ENCODE data around the gene DCAF8. TPM values are rescaled to one million over a fixed set of nuclear protein-coding genes. Genes with fewer than 3 reads are reported as not detected.

DCAF8 gene
- total RNA-seq, 2 donors from 2014 or later, result 103 to 121 TPM

DNA sequence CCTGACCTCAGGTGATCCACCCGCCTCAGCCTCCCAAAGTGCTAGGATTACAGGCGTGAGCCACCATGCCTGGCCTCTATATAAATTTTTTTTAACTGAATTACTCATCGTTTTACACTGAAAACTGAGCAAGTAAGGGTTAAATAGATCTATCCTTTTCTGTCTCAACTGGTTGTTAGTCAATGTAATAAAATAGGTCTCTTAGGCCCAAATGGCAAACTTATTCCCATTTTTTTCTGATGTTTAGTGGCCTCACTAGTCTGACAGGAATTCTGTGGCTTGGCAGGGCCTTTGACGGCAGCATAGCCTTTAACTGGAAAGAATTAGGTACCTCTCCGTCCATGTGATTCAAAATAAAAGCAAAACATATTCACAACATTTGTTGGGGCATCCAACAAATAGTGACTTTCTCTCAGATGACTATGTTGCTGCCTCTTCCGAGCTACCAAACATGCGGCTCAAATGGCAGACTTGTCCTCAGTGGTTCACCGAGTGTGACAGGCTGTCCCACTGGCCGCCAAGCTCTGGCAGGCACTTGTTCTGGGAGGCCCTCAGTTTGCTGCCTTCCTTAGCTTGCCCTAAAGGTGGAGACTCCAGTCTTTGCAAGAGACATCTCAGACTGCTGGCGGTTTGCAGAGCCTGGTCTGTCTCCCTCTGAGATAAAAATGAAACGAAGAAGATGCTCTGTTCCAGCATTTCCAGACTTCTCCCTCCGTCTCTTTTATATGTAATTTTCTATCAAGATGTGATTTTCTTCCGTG, 93.6 kb downstream of the DCAF8 start:
- TF ChIP-seq, protein P1, sequence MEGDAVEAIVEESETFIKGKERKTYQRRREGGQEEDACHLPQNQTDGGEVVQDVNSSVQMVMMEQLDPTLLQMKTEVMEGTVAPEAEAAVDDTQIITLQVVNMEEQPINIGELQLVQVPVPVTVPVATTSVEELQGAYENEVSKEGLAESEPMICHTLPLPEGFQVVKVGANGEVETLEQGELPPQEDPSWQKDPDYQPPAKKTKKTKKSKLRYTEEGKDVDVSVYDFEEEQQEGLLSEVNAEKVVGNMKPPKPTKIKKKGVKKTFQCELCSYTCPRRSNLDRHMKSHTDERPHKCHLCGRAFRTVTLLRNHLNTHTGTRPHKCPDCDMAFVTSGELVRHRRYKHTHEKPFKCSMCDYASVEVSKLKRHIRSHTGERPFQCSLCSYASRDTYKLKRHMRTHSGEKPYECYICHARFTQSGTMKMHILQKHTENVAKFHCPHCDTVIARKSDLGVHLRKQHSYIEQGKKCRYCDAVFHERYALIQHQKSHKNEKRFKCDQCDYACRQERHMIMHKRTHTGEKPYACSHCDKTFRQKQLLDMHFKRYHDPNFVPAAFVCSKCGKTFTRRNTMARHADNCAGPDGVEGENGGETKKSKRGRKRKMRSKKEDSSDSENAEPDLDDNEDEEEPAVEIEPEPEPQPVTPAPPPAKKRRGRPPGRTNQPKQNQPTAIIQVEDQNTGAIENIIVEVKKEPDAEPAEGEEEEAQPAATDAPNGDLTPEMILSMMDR (IDR thresholded peaks at IDR 0.05), result no peak
- Histone ChIP-seq H3K36me3 (no peaks in the 10 kb centered on the region), H3K27me3 (no peaks in the 10 kb centered on the region), H3K4me3 (no peak overlapping the region), H3K4me1 (no peaks in the 10 kb centered on the region), H3K27ac (no peak overlapping the region), H3K9me3 (no peaks in the 10 kb centered on the region)
- DNase-seq (ENCODE audit: low spot score), result no peak

DNA sequence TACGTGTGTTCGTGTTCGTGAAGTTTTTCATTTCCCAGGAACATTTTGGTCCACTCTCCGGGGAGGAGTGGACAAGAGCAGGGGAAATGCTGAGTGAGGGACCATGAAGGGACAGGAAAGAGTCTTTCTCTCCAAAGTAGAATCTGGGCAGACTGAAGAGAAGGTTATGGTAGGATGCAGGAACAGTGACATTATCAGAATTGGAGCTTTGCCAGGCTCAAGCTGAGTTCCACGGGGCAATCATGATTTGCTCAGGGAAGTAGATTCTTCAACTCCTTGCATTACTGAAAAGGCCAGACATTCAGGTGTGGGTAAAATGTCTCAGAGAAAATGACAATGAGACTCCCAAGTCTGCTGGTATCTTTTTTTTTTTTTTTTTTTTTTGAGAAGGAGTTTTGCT, 94.3 kb downstream of the DCAF8 start:
- H3K27me3 ChIP-seq, result no peaks in the 10 kb centered on the region
- H3K9me3 ChIP-seq, result no peaks in the 10 kb centered on the region
- no peaks in the 10 kb centered on the region for H3K36me3 ChIP-seq
- no peak overlapping the region for H3K4me3 ChIP-seq
- DNase-seq (ENCODE audit: low spot score), result no peak
- H3K27ac ChIP-seq, result no peak overlapping the region
- TF ChIP-seq, protein P1 (IDR thresholded peaks at IDR 0.05), result no peak
- no peaks in the 10 kb centered on the region for H3K4me1 ChIP-seq

DNA sequence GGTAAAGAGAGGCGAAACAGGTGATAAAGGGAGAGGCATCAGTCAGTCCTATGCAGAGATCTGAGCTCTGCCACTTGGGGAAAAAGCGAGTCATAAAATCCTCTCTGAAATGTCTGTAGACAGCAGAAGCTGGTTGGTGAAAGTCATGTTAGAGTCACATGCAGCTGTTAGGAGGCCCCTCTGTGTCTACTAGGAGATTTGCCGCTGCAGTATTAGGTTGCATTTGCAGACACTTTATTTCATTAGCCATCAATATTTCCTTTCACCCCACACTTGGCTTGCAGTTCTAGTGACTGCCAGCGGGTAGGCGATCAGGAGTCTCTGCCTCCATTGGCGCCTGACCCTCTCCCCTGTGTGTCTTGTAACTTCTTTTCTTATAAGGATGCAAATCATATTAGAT, 94.8 kb downstream of the DCAF8 start:
- TF ChIP-seq, protein P1 (IDR thresholded peaks at IDR 0.05), result no peak
- DNase-seq (ENCODE audit: low spot score), result no peak
- no peak overlapping the region for H3K27ac ChIP-seq

DNA sequence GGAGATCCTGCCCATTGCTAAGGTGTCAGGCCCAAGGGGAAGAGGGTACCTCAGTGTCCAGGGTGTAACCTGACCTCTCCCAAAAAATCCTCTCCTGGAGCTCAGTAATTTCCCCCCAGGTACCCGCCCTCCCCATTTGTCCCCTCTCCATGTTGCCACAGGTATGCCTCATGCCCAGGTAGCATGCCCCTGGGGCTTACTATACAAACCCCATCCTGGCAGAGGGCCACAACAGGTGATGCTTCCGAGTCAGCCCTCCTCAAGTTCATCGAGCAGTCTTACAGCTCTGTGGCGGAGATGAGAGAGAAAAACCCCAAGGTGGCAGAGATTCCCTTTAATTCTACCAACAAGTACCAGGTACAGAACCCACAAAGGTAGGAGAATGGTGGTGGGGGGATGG, 95.3 kb downstream of the DCAF8 start:
- TF ChIP-seq, protein P1 (IDR thresholded peaks at IDR 0.05), result no peak
- Histone ChIP-seq H3K9me3 (no peaks in the 10 kb centered on the region), H3K4me1 (no peaks in the 10 kb centered on the region), H3K36me3 (no peaks in the 10 kb centered on the region), H3K27ac (no peak overlapping the region), H3K4me3 (no peak overlapping the region), H3K27me3 (no peaks in the 10 kb centered on the region)
- no peak for DNase-seq (ENCODE audit: low spot score)

More for the DNA sequence above, 94.8 kb downstream of the DCAF8 start:
- Histone ChIP-seq H3K36me3 (no peaks in the 10 kb centered on the region), H3K4me1 (no peaks in the 10 kb centered on the region), H3K27me3 (no peaks in the 10 kb centered on the region), H3K9me3 (no peaks in the 10 kb centered on the region), H3K4me3 (no peak overlapping the region)

DNA sequence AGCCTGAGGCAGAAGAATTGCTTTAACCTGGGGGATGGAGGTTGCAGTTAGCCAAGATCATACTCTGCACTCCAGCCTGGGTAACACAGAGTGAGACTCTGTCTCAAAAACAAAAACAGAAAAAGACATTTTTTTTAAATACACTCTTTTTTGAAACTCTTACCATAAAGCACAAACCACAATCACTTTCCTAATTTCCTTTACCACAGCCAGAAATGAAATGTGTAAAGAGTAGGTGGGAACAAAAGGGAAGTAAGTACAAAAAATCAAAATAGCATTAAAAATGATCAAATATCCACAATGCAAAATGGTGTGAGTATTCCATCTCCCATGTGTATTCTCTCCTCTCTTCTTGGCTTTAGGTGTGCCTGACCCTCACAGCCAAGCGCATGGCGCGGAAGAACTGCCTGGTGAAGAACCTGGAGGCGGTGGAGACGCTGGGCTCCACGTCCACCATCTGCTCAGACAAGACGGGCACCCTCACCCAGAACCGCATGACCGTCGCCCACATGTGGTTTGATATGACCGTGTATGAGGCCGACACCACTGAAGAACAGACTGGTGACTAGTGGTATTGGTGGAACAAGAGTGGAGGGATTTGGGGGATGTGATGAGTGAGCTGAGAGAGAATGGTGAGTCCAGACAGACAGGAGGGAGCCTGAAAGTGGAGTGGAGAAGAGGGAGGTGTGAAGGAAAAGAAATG, 96.0 kb downstream of the DCAF8 start:
- Histone ChIP-seq H3K4me1 (no peaks in the 10 kb centered on the region), H3K27me3 (no peaks in the 10 kb centered on the region), H3K36me3 (no peaks in the 10 kb centered on the region), H3K27ac (no peak overlapping the region), H3K9me3 (no peaks in the 10 kb centered on the region), H3K4me3 (no peak overlapping the region)
- no peak for DNase-seq (ENCODE audit: low spot score)
- TF ChIP-seq, protein P1 (IDR thresholded peaks at IDR 0.05), result no peak

Other genes starting within 250 kb of the DCAF8 start
- gene PIGM, start 230.6 kb downstream of the DCAF8 start, total RNA-seq, result 1 to 10 TPM; 2.4 to 3.2 TPM
- gene KCNJ10, start 192.4 kb downstream of the DCAF8 start, total RNA-seq, result under 1 TPM in 1 of 2 donors, not detected in 1; 0.20 TPM
- under 1 TPM in 1 of 2 donors, not detected in 1; 0.08 TPM for gene KCNJ9, start 181.0 kb downstream of the DCAF8 start, total RNA-seq
- 10 to 100 TPM; 20.1 to 20.8 TPM for gene IGSF8, start 163.9 kb downstream of the DCAF8 start, total RNA-seq
- 100 to 1,000 TPM; 146 to 228 TPM for gene ATP1A2, start 146.8 kb downstream of the DCAF8 start, total RNA-seq
- not detected for gene ATP1A4, start 110.9 kb downstream of the DCAF8 start, total RNA-seq
- gene CASQ1, start 72.0 kb downstream of the DCAF8 start, total RNA-seq, result 10 to 100 TPM; 10.1 to 32.3 TPM
- gene PEA15, start 57.2 kb downstream of the DCAF8 start, total RNA-seq, result 100 to 1,000 TPM in 1 of 2 donors, 10 to 100 TPM in 1; 69.2 to 144 TPM
- gene PEX19, start 22.6 kb upstream of the DCAF8 start, total RNA-seq, result 10 to 100 TPM; 54.5 to 72.4 TPM
- gene COPA, start 80.7 kb upstream of the DCAF8 start, total RNA-seq, result 100 to 1,000 TPM in 1 of 2 donors, 10 to 100 TPM in 1; 96.1 to 134 TPM
- gene NCSTN, start 80.8 kb upstream of the DCAF8 start, total RNA-seq, result 10 to 100 TPM; 63.4 to 71.3 TPM
- gene NHLH1, start 104.5 kb upstream of the DCAF8 start, total RNA-seq, result not detected
- 1 to 10 TPM; 3.4 to 8.1 TPM for gene VANGL2, start 138.0 kb upstream of the DCAF8 start, total RNA-seq

All from right atrium auricular region (tissue), 2 donors.